Osteocyte (in vitro differentiated cells): Measurements from ENCODE around the gene MED17. TPM values are rescaled to one million over a fixed set of nuclear protein-coding genes. Genes with fewer than 3 reads are reported as not detected.

Experiments used
- DNase-seq: peaks from one replicate; pipeline ENCODE4 v3.0.0; 2021; ENCODE audit warnings: mixed read lengths; ENCODE audit not compliant: unreplicated experiment; ENCODE audit errors: extremely low spot score
- H3K27ac Mint-ChIP-seq: one replicate; pipeline ENCODE4 v1.8.0; 2021; ENCODE audit warnings: mild to moderate bottlenecking, mixed read lengths; ENCODE audit not compliant: unreplicated experiment
- H3K27me3 Mint-ChIP-seq: one replicate; pipeline ENCODE4 v1.8.0; 2021; ENCODE audit warnings: mixed read lengths; ENCODE audit not compliant: unreplicated experiment
- H3K36me3 Mint-ChIP-seq: one replicate; pipeline ENCODE4 v1.8.0; 2021; ENCODE audit warnings: mixed read lengths; ENCODE audit not compliant: unreplicated experiment
- H3K4me1 Mint-ChIP-seq: one replicate; pipeline ENCODE4 v1.8.0; 2021; ENCODE audit warnings: mixed read lengths; ENCODE audit not compliant: unreplicated experiment
- H3K4me3 Mint-ChIP-seq: one replicate; pipeline ENCODE4 v1.8.0; 2021; ENCODE audit warnings: mild to moderate bottlenecking, moderate library complexity, mixed read lengths; ENCODE audit not compliant: unreplicated experiment
- H3K9me3 Mint-ChIP-seq: one replicate; pipeline ENCODE4 v1.8.0; 2021; ENCODE audit warnings: mixed read lengths; ENCODE audit not compliant: unreplicated experiment
- CTCF ChIP-seq: fragments of 200-600 bp; sonication (generic); IDR thresholded peaks from 2 replicates; pipeline ENCODE4 v1.5.0; 2021; ENCODE audit warnings: antibody characterized with exemption, mild to moderate bottlenecking, moderate library complexity
- total RNA-seq: library from RNA; stranded (reverse); gene quantifications from 2 replicates; pipeline ENCODE4 v1.2.1, GENCODE V29; 2021

Gene MED17
- total RNA-seq, 1 donor from 2014 or later: 37.8 TPM

- no peak for DNase-seq
- Mint-ChIP-seq H3K36me3 (peaks cover 67% of the 10 kb centered on the region), H3K27ac (no peak overlapping the region), H3K27me3 (no peaks in the 10 kb centered on the region), H3K4me3 (no peak overlapping the region), H3K9me3 (no peaks in the 10 kb centered on the region), H3K4me1 (no peaks in the 10 kb centered on the region)
- TF ChIP-seq CTCF: no peak
Measured at GRCh38 chr11:93796441-93797231, 12.6 kb downstream of the MED17 start.

- TF ChIP-seq CTCF: no peak
- no peaks in the 10 kb centered on the region for H3K27me3 Mint-ChIP-seq
- peaks cover 59% of the 10 kb centered on the region for H3K36me3 Mint-ChIP-seq
- no peaks in the 10 kb centered on the region for H3K4me1 Mint-ChIP-seq
- H3K27ac Mint-ChIP-seq: no peak overlapping the region
- DNase-seq: no peak
- no peaks in the 10 kb centered on the region for H3K9me3 Mint-ChIP-seq
- no peak overlapping the region for H3K4me3 Mint-ChIP-seq
Measured at GRCh38 chr11:93801366-93801765, 17.3 kb downstream of the MED17 start.

GRCh38 chr11:93804879-93805278 lies 20.8 kb downstream of the MED17 start:
- Mint-ChIP-seq H3K27me3 (no peaks in the 10 kb centered on the region), H3K36me3 (peaks cover 56% of the 10 kb centered on the region), H3K4me1 (no peaks in the 10 kb centered on the region)

GRCh38 chr11:93807980-93808379 lies 23.9 kb downstream of the MED17 start:
- H3K27me3 Mint-ChIP-seq: no peaks in the 10 kb centered on the region
- peaks cover 65% of the 10 kb centered on the region for H3K36me3 Mint-ChIP-seq
- no peaks in the 10 kb centered on the region for H3K9me3 Mint-ChIP-seq
- no peak overlapping the region for H3K27ac Mint-ChIP-seq
- no peak for TF ChIP-seq CTCF
- no peaks in the 10 kb centered on the region for H3K4me1 Mint-ChIP-seq
- no peak overlapping the region for H3K4me3 Mint-ChIP-seq
- no peak for DNase-seq

More at GRCh38 chr11:93804879-93805278, 20.8 kb downstream of the MED17 start:
- TF ChIP-seq CTCF: no peak
- Mint-ChIP-seq H3K4me3 (no peak overlapping the region), H3K9me3 (no peaks in the 10 kb centered on the region), H3K27ac (no peak overlapping the region)
- DNase-seq: no peak

- Mint-ChIP-seq H3K27me3 (no peaks in the 10 kb centered on the region), H3K4me1 (no peaks in the 10 kb centered on the region), H3K36me3 (peaks cover 52% of the 10 kb centered on the region), H3K27ac (no peak overlapping the region), H3K9me3 (no peaks in the 10 kb centered on the region), H3K4me3 (no peak overlapping the region)
- DNase-seq: no peak
- TF ChIP-seq CTCF: no peak
Measured at GRCh38 chr11:93813974-93814373, 29.9 kb downstream of the MED17 start.
